Gastroesophageal sphincter (tissue), 4 donors: ENCODE data around the gene OTOA. TPM values are rescaled to one million over a fixed set of nuclear protein-coding genes. Genes with fewer than 3 reads are reported as not detected.

ENCODE experiments used
- ATAC-seq: fragments of 150-250 bp; one replicate; pipeline ENCODE4 v1.9.1; 2016; ENCODE audit warnings: mild to moderate bottlenecking, moderate library complexity
- H3K27ac ChIP-seq, 4 donors: fragments of 200-600 bp; sonication (generic) in 3 of 4; 1 replicate in 3 of 4; 2 replicates in 1 of 4; pipeline ENCODE4 v1.5.1; 2016 to 2019
- H3K27me3 ChIP-seq: fragments of 200-600 bp; sonication (generic); one replicate; pipeline ENCODE4 v1.5.1; 2019
- H3K36me3 ChIP-seq, 2 donors: fragments of 200-600 bp; sonication (generic); one replicate each; pipeline ENCODE4 v1.5.1; 2019; ENCODE audit warnings: control low read depth in 1 of 2
- H3K4me1 ChIP-seq, 3 donors: fragments of 200-600 bp; sonication (generic); 1 replicate in 2 of 3; 2 replicates in 1 of 3; pipeline ENCODE4 v1.5.1; 2016 to 2019; ENCODE audit warnings: control low read depth in 2 of 3
- H3K4me3 ChIP-seq, 2 donors: fragments of 200-600 bp; sonication (generic); one replicate each; pipeline ENCODE4 v1.5.1; 2019; ENCODE audit warnings: mild to moderate bottlenecking in 1 of 2, moderate library complexity in 1 of 2
- H3K9me3 ChIP-seq, 3 donors: fragments of 200-600 bp; sonication (generic); one replicate each; pipeline ENCODE4 v1.5.1; 2017 to 2019; ENCODE audit warnings: control low read depth in 2 of 3
- EP300 ChIP-seq: sonication (generic); formaldehyde crosslinking; IDR thresholded peaks from one replicate; pipeline ENCODE4 v1.6.1; 2017; ENCODE audit warnings: antibody characterized with exemption, mild to moderate bottlenecking
- POLR2A ChIP-seq, 2 donors: fragments of 450-650 bp; IDR thresholded peaks; one replicate each; pipeline ENCODE4 v1.6.1; 2017; ENCODE audit warnings: antibody characterized with exemption in 2 of 2, mild to moderate bottlenecking in 2 of 2, moderate library complexity in 1 of 2
- POLR2AphosphoS5 ChIP-seq: sonication (generic); formaldehyde crosslinking; IDR thresholded peaks from one replicate; pipeline ENCODE4 v1.6.1; 2017; ENCODE audit warnings: antibody characterized with exemption
- WGBS, 2 donors: methylation state at CpG; one replicate each; pipeline ENCODE4 v1.1.5; 2018; ENCODE audit warnings: low coverage in 1 of 2; 5-methylcytosine and 5-hydroxymethylcytosine counted together
- total RNA-seq, 4 donors: library from RNA; depleted of rRNA; stranded (reverse); fragments of >200 nt; gene quantifications; one replicate each; pipeline ENCODE4 v1.1.0, GENCODE V29; 2016
- TF ChIP-seq, protein P1 (sequence below), 4 experiments: fragments of 200-600 bp in 2 of 4; fragments of 450-650 bp in 2 of 4; sonication (generic) in 1 of 4; IDR thresholded peaks; one replicate each; pipeline ENCODE4 v1.5.1; 2017 to 2019; ENCODE audit warnings: antibody characterized with exemption in 4 of 4, mild to moderate bottlenecking in 2 of 4, moderate library complexity in 2 of 4

The OTOA gene
- total RNA-seq = under 1 TPM in 1 of 4 donors, not detected in 3; 0.54 TPM

GRCh38 chr16:21663889-21664647 is at the start of gene OTOA:
Gene OTOA, plus strand, starts transcription at chr16:21663968. Its CDS starts 14,547 bp downstream, at chr16:21678515.
- Histone ChIP-seq H3K27ac (no peak within 1 kb of the TSS), H3K4me3 (peak within 1 kb of the TSS; percentile 9 to 47), H3K36me3 (no peaks in the 10 kb centered on the region), H3K27me3 (peaks cover 33% of the 10 kb centered on the region), H3K4me1 (peaks cover 0 to 12% (median 0%) of the 10 kb centered on the region in 3 donors), H3K9me3 (no peaks in the 10 kb centered on the region)
- TF ChIP-seq POLR2AphosphoS5 (no peak), POLR2A (IDR thresholded peaks at IDR 0.05) (no peak), EP300 (no peak)
- TF ChIP-seq, protein P1, sequence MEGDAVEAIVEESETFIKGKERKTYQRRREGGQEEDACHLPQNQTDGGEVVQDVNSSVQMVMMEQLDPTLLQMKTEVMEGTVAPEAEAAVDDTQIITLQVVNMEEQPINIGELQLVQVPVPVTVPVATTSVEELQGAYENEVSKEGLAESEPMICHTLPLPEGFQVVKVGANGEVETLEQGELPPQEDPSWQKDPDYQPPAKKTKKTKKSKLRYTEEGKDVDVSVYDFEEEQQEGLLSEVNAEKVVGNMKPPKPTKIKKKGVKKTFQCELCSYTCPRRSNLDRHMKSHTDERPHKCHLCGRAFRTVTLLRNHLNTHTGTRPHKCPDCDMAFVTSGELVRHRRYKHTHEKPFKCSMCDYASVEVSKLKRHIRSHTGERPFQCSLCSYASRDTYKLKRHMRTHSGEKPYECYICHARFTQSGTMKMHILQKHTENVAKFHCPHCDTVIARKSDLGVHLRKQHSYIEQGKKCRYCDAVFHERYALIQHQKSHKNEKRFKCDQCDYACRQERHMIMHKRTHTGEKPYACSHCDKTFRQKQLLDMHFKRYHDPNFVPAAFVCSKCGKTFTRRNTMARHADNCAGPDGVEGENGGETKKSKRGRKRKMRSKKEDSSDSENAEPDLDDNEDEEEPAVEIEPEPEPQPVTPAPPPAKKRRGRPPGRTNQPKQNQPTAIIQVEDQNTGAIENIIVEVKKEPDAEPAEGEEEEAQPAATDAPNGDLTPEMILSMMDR (IDR thresholded peaks at IDR 0.05) = no peak
- WGBS, 2 donors = 30 to 47% methylated on average over 5 to 6 of the region's 45 CpGs
- peak; percentile 22 for ATAC-seq

DNA sequence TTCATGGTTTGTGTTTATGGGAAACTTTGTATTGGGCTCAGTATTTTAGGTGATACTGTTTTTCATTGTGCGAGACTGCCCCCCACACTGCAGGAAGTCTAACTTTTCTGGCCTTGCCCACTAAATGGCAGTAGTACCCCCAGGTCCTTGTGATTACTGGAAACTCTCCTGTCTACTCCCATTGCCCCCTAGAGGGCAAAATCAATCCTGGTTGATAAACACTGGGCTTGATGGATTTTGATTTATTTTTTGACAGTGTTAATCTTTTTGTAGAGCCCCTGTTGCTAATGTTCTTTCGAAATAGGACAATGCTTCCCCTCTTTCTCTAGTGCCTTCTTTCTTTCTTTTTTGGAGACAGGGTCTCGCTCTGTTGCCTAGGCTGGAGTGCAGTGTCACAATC is 48.9 kb upstream of the OTOA start:
- Histone ChIP-seq H3K9me3 (no peaks in the 10 kb centered on the region), H3K36me3 (peaks cover 0 to 26% of the 10 kb centered on the region in 2 donors), H3K4me3 (no peak overlapping the region), H3K27me3 (no peaks in the 10 kb centered on the region), H3K4me1 (peaks cover 8 to 50% (median 17%) of the 10 kb centered on the region in 3 donors), H3K27ac (no peak overlapping the region)
- no peak for ATAC-seq
- TF ChIP-seq POLR2AphosphoS5 = no peak
- 100% methylated on average over 3 of the region's 3 CpGs; no CpG with 5 or more reads in 1 of the 2 donors for WGBS, 2 donors

GRCh38 chr16:21617607-21618006 is 46.2 kb upstream of the OTOA start:
- Histone ChIP-seq H3K27ac (no peak overlapping the region), H3K27me3 (no peaks in the 10 kb centered on the region), H3K36me3 (peaks cover 0 to 30% of the 10 kb centered on the region in 2 donors), H3K4me1 (peaks cover 0 to 27% (median 3%) of the 10 kb centered on the region in 3 donors), H3K9me3 (no peaks in the 10 kb centered on the region), H3K4me3 (no peak overlapping the region)
- ATAC-seq = no peak
- TF ChIP-seq POLR2AphosphoS5 (no peak), EP300 (no peak), POLR2A (IDR thresholded peaks at IDR 0.05) (no peak)
- 100% methylated on average over 2 of the region's 3 CpGs; no CpG with 5 or more reads in 1 of the 2 donors for WGBS, 2 donors

GRCh38 chr16:21618281-21618680 is 45.5 kb upstream of the OTOA start:
- no peak overlapping the region for H3K4me3 ChIP-seq
- peaks cover 0 to 20% (median 0%) of the 10 kb centered on the region in 3 donors for H3K4me1 ChIP-seq
- H3K27me3 ChIP-seq = no peaks in the 10 kb centered on the region
- WGBS, 2 donors = 93 to 100% methylated on average over 1 to 5 of the region's 5 CpGs
- no peaks in the 10 kb centered on the region for H3K9me3 ChIP-seq
- TF ChIP-seq, protein P1 (IDR thresholded peaks at IDR 0.05) = no peak
- TF ChIP-seq EP300 = no peak
- H3K36me3 ChIP-seq = peaks cover 0 to 30% of the 10 kb centered on the region in 2 donors
- H3K27ac ChIP-seq = no peak overlapping the region
- ATAC-seq = no peak

DNA sequence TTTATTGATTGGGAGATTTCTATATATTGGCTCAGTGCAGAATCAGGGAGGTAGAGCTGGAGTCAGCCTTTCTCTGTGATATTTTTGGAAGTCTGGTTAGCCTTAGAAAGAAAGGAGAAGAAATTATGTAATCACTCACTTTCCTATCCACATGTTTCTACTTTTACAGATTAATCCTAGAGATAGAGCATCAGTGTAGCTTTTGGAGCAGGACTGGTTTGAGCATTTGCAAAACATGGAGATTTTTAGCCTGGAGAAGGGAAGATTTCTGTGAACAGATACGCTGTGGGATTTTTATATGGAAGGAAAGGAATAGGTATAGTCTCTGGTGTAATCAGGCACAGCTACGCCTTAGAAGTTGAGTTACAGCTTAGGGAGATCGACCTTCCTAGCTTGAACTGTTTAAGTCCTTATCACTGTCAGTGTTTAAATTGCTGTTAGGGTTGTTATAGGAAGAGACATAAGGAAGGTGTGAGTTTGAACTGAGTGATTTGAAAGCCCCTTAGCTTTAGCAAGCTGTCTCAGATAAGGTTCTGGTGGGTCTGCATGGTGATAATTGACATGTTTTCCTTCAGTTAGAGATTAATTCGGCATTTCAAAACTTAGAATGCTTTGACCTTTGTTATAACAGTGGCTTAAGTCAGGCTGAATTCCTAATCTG is 43.9 kb upstream of the OTOA start:
- ATAC-seq = no peak

More for the DNA sequence above, 43.9 kb upstream of the OTOA start:
- TF ChIP-seq, protein P1 (IDR thresholded peaks at IDR 0.05) = no peak
- no peak for TF ChIP-seq EP300
- TF ChIP-seq POLR2AphosphoS5 = no peak
- no peak for TF ChIP-seq POLR2A (IDR thresholded peaks at IDR 0.05)
- 72 to 94% methylated on average over 3 to 4 of the region's 4 CpGs for WGBS, 2 donors
- no peak overlapping the region for H3K27ac ChIP-seq
- no peak overlapping the region for H3K4me3 ChIP-seq
- H3K27me3 ChIP-seq = no peaks in the 10 kb centered on the region
- peaks cover 0 to 15% (median 0%) of the 10 kb centered on the region in 3 donors for H3K4me1 ChIP-seq
- H3K9me3 ChIP-seq = no peaks in the 10 kb centered on the region
- H3K36me3 ChIP-seq = peaks cover 0 to 29% of the 10 kb centered on the region in 2 donors
